Stimulated activated naive CD8-positive, alpha-beta T cell treated with anti-CD3 and anti-CD28 coated beads, Interleukin-15, amount 100 ng/mL, for 72 hours (primary cell): ENCODE data around the gene VTA1.
"Not testable (repeated sequence)": the region's sequence is repeated elsewhere in the genome, so short reads cannot be mapped to it uniquely, and the experiment has no call there.

Experiments used
- ATAC-seq: fragments of 150-1000 bp; cut with Tn5 transposase; 2 replicates; pipeline ENCODE4 v1.10.0; 2021; ENCODE audit warnings: mild to moderate bottlenecking, moderate library complexity
- DNase-seq, 2 donors: peaks; one replicate each; pipeline ENCODE4 v3.0.0; 2021 to 2022
- H3K27ac Mint-ChIP-seq, 2 donors: one replicate each; pipeline ENCODE4 v1.8.0; 2022; ENCODE audit warnings: mild to moderate bottlenecking in 2 of 2, mixed read lengths in 2 of 2, moderate library complexity in 2 of 2
- H3K27me3 Mint-ChIP-seq: one replicate; pipeline ENCODE4 v1.8.0; 2022; ENCODE audit warnings: mixed read lengths
- H3K4me1 Mint-ChIP-seq: one replicate; pipeline ENCODE4 v1.8.0; 2022; ENCODE audit warnings: mild to moderate bottlenecking, mixed read lengths
- H3K4me3 Mint-ChIP-seq, 2 donors: one replicate each; pipeline ENCODE4 v1.8.0; 2022; ENCODE audit warnings: mild to moderate bottlenecking in 2 of 2, mixed read lengths in 2 of 2, moderate library complexity in 1 of 2
- H3K9me3 Mint-ChIP-seq, 2 donors: one replicate each; pipeline ENCODE4 v1.8.0; 2022; ENCODE audit warnings: mixed read lengths in 2 of 2

Gene VTA1

GRCh38 chr6:142146828-142147662 is at the start of gene VTA1, which contains the start of gene NMBR:
VTA1 (plus strand) TSS chr6:142147263; CDS start chr6:142147288, 25 bp downstream.
NMBR (minus strand) TSS chr6:142147122; CDS start chr6:142088658, 58,464 bp downstream.
- peak within 1 kb of the TSS; percentile 90 to 93 for H3K4me3 Mint-ChIP-seq
- no peaks in the 10 kb centered on the region for H3K27me3 Mint-ChIP-seq
- DNase-seq: peak; percentile 91 to 98
- peaks cover 0 to 7% of the 10 kb centered on the region in 2 donors for H3K9me3 Mint-ChIP-seq
- peak; percentile 99 for ATAC-seq
- H3K4me1 Mint-ChIP-seq: peaks cover 55% of the 10 kb centered on the region
- peak within 1 kb of the TSS; percentile 89 to 95 for H3K27ac Mint-ChIP-seq

GRCh38 chr6:142104820-142105219 is 42.2 kb upstream of the VTA1 start:
- ATAC-seq: not testable (repeated sequence)

DNA sequence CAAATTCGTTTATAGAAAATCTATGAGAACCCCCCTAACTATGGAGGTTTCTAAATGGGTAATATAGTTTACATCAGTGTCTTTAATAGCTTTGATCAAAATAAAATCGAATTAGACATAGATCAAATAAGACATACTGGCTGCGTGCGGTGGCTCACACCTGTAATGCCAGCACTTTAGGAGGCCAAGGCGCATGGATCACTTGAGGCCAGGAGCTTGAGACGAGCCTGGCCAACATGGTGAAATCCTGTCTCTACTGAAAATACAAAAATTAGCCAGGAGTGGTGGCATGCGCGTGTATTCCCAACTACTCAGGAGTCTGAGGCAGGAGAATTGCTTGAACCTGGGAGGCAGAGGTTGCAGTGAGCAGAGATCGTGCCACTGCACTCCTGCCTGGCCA is 36.2 kb upstream of the VTA1 start:
- DNase-seq, H3K9me3 Mint-ChIP-seq, H3K27ac Mint-ChIP-seq, H3K4me1 Mint-ChIP-seq, H3K4me3 Mint-ChIP-seq, H3K27me3 Mint-ChIP-seq, ATAC-seq: not testable (repeated sequence)

More at GRCh38 chr6:142104820-142105219, 42.2 kb upstream of the VTA1 start:
- H3K4me3 Mint-ChIP-seq, H3K27ac Mint-ChIP-seq, H3K9me3 Mint-ChIP-seq, DNase-seq, H3K4me1 Mint-ChIP-seq, H3K27me3 Mint-ChIP-seq: not testable (repeated sequence)

- Mint-ChIP-seq H3K4me3 (no peak overlapping the region), H3K27me3 (no peaks in the 10 kb centered on the region), H3K9me3 (no peaks in the 10 kb centered on the region), H3K4me1 (no peaks in the 10 kb centered on the region), H3K27ac (no peak overlapping the region)
- ATAC-seq (no peak), DNase-seq (peak; percentile 50 to 64)
These were observed 34.5 kb upstream of the VTA1 start for GRCh38 chr6:142112451-142113061.

- H3K27ac Mint-ChIP-seq: no peak overlapping the region
These were observed 29.7 kb upstream of the VTA1 start for GRCh38 chr6:142117366-142117765.

GRCh38 chr6:142118328-142118727 is 28.7 kb upstream of the VTA1 start:
- Mint-ChIP-seq H3K9me3 (no peaks in the 10 kb centered on the region), H3K4me3 (no peak overlapping the region), H3K27ac (no peak overlapping the region), H3K4me1 (no peaks in the 10 kb centered on the region), H3K27me3 (peaks cover 6% of the 10 kb centered on the region)
- ATAC-seq (no peak), DNase-seq (no peak)

More at GRCh38 chr6:142117366-142117765, 29.7 kb upstream of the VTA1 start:
- no peak for ATAC-seq
- no peaks in the 10 kb centered on the region for H3K9me3 Mint-ChIP-seq
- DNase-seq: no peak
- H3K27me3 Mint-ChIP-seq: peaks cover 6% of the 10 kb centered on the region
- no peaks in the 10 kb centered on the region for H3K4me1 Mint-ChIP-seq
- H3K4me3 Mint-ChIP-seq: no peak overlapping the region

DNA sequence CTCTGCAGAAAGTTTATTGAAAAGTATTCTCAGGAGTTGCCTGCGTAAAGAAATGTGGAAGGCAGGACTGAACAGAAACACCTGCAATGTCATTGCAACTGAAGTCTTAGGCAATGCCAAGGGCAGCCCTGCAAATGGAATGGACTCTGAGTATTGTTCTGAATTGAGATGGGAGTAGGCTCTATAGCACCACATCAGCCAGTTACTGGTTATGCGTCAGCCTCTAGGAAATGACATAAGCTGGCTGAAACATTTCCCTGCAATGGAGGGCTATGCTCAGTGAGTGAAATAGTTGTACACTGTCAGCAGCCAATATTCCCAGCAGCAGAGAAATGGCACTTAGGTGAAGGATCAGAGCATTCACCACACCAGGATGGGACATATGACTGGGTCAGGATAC is 28.1 kb upstream of the VTA1 start:
- no peak overlapping the region for H3K27ac Mint-ChIP-seq
- H3K4me3 Mint-ChIP-seq: no peak overlapping the region
- H3K27me3 Mint-ChIP-seq: peaks cover 6% of the 10 kb centered on the region
- DNase-seq (no peak), ATAC-seq (no peak)
- H3K4me1 Mint-ChIP-seq: no peaks in the 10 kb centered on the region
- no peaks in the 10 kb centered on the region for H3K9me3 Mint-ChIP-seq

DNA sequence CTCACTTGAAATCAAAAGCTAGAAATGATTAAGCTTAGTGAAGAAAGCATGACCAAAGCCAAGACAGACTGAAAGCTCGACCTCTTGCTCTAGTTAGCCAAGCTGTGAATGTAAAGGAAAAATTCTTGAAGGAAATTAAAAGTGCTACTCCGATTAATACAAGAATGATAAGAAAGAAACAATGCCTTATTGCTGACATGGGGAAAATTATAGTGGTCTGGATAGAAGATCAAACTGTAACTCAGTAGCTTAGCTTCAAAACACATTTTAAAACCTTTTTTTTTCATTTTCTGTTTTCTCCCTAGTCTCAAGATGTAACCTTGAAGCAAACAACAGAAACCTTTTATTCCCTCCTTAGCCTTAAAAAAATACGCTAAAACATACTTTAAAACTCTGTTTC is 25.7 kb upstream of the VTA1 start:
- Mint-ChIP-seq H3K27ac (no peak overlapping the region), H3K4me3 (no peak overlapping the region), H3K27me3 (peaks cover 6% of the 10 kb centered on the region), H3K4me1 (no peaks in the 10 kb centered on the region), H3K9me3 (no peaks in the 10 kb centered on the region)
- ATAC-seq (no peak), DNase-seq (no peak)

DNA sequence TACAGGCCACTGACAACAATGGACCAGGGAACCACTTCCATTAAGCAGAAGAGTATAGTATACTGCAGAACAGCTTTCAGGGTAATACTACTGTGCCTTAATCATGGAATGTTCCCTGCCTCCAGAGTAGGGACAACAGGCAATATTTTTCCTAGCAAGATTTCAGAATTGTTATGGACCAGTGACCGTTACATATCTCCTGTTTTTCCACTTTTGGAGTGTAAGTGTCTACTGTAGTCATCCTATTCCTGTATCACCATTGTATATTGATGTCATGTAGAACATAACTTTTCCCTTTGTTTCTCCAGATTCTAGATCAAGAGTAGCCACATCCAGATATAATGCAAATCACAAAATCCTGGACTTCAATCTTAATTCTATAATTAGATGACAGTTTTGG is 16.2 kb upstream of the VTA1 start:
- DNase-seq: no peak
- Mint-ChIP-seq H3K27ac (no peak overlapping the region), H3K27me3 (peaks cover 15% of the 10 kb centered on the region), H3K4me3 (no peak overlapping the region), H3K4me1 (no peaks in the 10 kb centered on the region), H3K9me3 (no peaks in the 10 kb centered on the region)
- no peak for ATAC-seq

- Mint-ChIP-seq H3K4me3 (no peak within 1 kb of the TSS), H3K27ac (no peak within 1 kb of the TSS), H3K4me1 (no peaks in the 10 kb centered on the region), H3K9me3 (no peaks in the 10 kb centered on the region), H3K27me3 (peaks cover 15% of the 10 kb centered on the region)
- no peak for ATAC-seq
- DNase-seq: no peak
These were observed 14.4 kb upstream of the VTA1 start, which contains the start of gene GJE1 for GRCh38 chr6:142132625-142133024. GJE1 (plus strand) TSS chr6:142132925; CDS start chr6:142133159, 234 bp downstream.

DNA sequence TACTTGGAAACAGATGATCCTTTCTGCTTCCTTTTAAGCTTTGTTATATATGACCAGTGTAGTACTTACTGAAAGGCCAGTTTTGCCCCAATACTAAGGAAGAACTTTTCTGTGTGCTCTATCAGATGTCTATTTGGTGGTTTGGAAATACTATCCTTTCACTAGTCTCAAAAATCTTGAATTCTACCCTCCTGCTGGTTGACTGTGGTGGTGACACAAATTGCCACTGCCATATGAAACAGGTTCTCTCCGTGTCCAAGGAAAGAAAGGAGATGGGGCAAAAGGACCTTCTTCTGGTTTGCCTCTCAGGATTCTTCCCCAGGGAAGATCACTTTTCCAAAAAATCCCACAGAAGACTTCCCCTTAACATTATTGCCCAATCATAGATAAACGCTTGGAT is 8.2 kb upstream of the VTA1 start:
- no peak for DNase-seq
- Mint-ChIP-seq H3K27me3 (no peaks in the 10 kb centered on the region), H3K4me1 (no peaks in the 10 kb centered on the region)

GRCh38 chr6:142141531-142141930 is 5.5 kb upstream of the VTA1 start:
- H3K4me1 Mint-ChIP-seq: peaks cover 11% of the 10 kb centered on the region
- DNase-seq, H3K9me3 Mint-ChIP-seq, ATAC-seq, H3K27ac Mint-ChIP-seq, H3K27me3 Mint-ChIP-seq, H3K4me3 Mint-ChIP-seq: not testable (repeated sequence)

More for the DNA sequence above, 8.2 kb upstream of the VTA1 start:
- ATAC-seq: no peak
- Mint-ChIP-seq H3K4me3 (no peak overlapping the region), H3K27ac (no peak overlapping the region), H3K9me3 (no peaks in the 10 kb centered on the region)

DNA sequence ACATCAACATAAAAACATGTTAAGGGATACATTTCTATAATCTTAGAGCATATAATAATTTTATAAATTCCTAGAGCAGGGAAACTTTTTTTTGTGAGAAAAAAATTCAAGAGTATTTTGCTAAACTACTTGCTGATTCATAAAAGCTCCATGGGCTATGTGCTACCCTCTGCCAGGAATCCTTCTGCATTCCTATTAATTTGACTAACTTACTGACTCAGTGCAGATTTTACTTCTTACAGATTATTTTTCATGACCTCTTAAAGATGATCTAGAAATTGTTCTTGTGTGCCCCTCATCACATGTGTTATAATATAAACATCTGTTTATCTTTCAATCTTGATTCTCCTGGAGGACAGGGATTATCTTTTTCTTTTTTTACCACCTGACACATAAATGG is 5.7 kb downstream of the VTA1 start:
- Mint-ChIP-seq H3K4me3 (peak overlapping the region in 1 of 2 donors; percentile 17), H3K4me1 (peaks cover 63% of the 10 kb centered on the region), H3K9me3 (no peaks in the 10 kb centered on the region), H3K27me3 (no peaks in the 10 kb centered on the region), H3K27ac (peak overlapping the region in 1 of 2 donors; percentile 72)
- ATAC-seq: no peak
- no peak for DNase-seq

DNA sequence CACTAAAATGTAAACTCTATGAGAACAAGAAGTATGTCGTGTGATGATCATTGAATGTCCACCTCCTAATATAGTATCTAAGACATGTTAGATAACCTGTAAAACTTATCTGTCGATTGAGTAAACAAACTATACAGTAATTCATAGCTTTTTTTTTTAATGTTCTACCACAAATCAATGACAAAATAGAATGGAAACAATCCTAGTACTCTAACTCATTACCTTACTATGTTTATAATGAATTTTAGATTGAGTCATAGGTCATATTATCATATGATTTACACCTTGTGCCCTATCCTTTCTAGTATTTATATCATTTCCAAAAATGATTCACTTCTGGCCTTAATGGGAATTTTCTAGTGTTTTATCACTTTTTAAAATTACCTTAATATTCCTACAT is 6.1 kb downstream of the VTA1 start:
- Mint-ChIP-seq H3K27me3 (no peaks in the 10 kb centered on the region), H3K27ac (peak overlapping the region in 1 of 2 donors; percentile 72)

DNA sequence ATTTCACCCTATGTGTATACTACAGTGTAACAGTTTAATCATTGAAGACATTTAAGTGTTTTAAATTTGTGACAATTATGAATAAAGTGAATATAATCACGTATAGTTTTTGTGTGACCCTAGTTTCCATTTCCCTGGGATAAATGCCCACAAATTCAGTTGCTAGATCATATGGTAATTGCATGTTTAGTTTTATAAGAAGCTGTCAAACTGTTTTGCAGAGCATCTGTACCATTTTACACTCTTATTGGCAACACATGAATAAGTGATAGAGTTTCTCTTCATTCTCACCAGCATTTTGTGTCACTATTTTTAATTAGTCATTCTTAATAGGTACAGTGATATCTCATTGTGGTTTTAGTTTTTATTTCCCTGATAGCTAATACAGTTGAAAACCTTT is 7.3 kb downstream of the VTA1 start:
- Mint-ChIP-seq H3K4me1 (peaks cover 54% of the 10 kb centered on the region), H3K9me3 (no peaks in the 10 kb centered on the region), H3K27me3 (no peaks in the 10 kb centered on the region), H3K4me3 (no peak overlapping the region), H3K27ac (no peak overlapping the region)
- DNase-seq (no peak), ATAC-seq (no peak)

More for the DNA sequence above, 6.1 kb downstream of the VTA1 start:
- peaks cover 60% of the 10 kb centered on the region for H3K4me1 Mint-ChIP-seq
- H3K4me3 Mint-ChIP-seq: peak overlapping the region in 1 of 2 donors; percentile 17
- DNase-seq (no peak), ATAC-seq (peak; percentile 39)
- H3K9me3 Mint-ChIP-seq: no peaks in the 10 kb centered on the region

DNA sequence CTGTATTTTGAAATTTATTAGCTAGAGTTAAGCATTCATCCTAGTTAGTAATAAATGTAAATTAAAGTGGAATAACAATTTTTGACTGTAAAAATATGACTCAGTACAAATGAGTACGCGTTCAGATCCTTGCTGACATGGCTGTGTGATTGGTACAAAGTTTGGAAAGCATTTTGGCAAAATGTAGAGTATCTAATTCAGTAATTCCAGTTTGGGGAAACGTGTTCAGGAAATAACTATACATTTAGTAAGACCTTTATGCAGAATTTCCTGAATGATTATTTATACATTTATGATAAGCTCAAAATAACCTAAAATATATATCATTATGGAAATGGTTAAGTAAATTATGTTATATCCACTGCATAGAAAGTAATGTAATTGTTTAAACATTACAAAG is 8.0 kb downstream of the VTA1 start:
- no peak overlapping the region for H3K27ac Mint-ChIP-seq
- no peaks in the 10 kb centered on the region for H3K27me3 Mint-ChIP-seq
- H3K4me1 Mint-ChIP-seq: peaks cover 52% of the 10 kb centered on the region
- H3K9me3 Mint-ChIP-seq: no peaks in the 10 kb centered on the region
- no peak for ATAC-seq
- DNase-seq: no peak
- no peak overlapping the region for H3K4me3 Mint-ChIP-seq
